Endothelial cell of umbilical vein (primary cell): ENCODE data around the gene CBFA2T3. TPM values are rescaled to one million over a fixed set of nuclear protein-coding genes. Genes with fewer than 3 reads are reported as not detected.
"Not testable (repeated sequence)": the region's sequence is repeated elsewhere in the genome, so short reads cannot be mapped to it uniquely, and the experiment has no call there.

Experiments
- BruUV-seq: library from RNA; stranded (reverse); fragments of 400-500 nt; replicated peaks from 2 replicates; lab custom pipeline; 2021; lab: Mats Ljungman, UMichigan
- CTCF ChIA-PET: fragments of 300-600, 350-600 bp; sonication (Branson Sonifier 250); formaldehyde crosslinking; loops from one replicate; lab custom pipeline; 2021; ENCODE audit warnings: antibody characterized with exemption, inconsistent platforms; lab: Charles Lee
- POLR2A ChIA-PET: fragments of 300-600, 350-600 bp; sonication (Branson Sonifier 250); formaldehyde crosslinking; loops from one replicate; lab custom pipeline; 2021; ENCODE audit warnings: antibody characterized with exemption, inconsistent platforms; lab: Charles Lee
- DNase-seq: peaks from one replicate; pipeline ENCODE4 v3.0.0-alpha.2; 2011; ENCODE audit warnings: low read depth, low spot score
- FAIRE-seq: peaks from 2 replicates; lab custom pipeline; 2011; peaks lifted over from hg19 to GRCh38; lab: Jason Lieb, UNC
- H2AFZ ChIP-seq: 2 replicates; pipeline ENCODE4 v1.6.0; 2012; ENCODE audit warnings: low read depth, low read length, control low read depth, inconsistent platforms
- H3K27ac ChIP-seq: 2 replicates; pipeline ENCODE4 v1.5.1; 2011; ENCODE audit warnings: low read depth, mild to moderate bottlenecking, control low read depth, low read length, moderate library complexity; ENCODE audit not compliant: insufficient read depth
- H3K27me3 ChIP-seq, 2 experiments: 2 replicates each; pipeline versions ENCODE4 v1.6.0 to v1.6.1; 2011; ENCODE audit warnings: low read length in 2 of 2, mixed read lengths in 1 of 2; ENCODE audit not compliant: control insufficient read depth in 2 of 2, insufficient read depth in 2 of 2
- H3K36me3 ChIP-seq, 2 experiments: 2 replicates in 1 of 2; 3 replicates in 1 of 2; pipeline ENCODE4 v1.5.1; 2011; ENCODE audit warnings: low read length in 2 of 2, mild to moderate bottlenecking in 1 of 2, moderate library complexity in 1 of 2; ENCODE audit not compliant: control insufficient read depth in 2 of 2, insufficient read depth in 2 of 2; ENCODE audit errors: extremely low read depth in 1 of 2
- H3K4me1 ChIP-seq: 3 replicates; pipeline ENCODE4 v1.5.1; 2011; ENCODE audit warnings: mild to moderate bottlenecking, low read length; ENCODE audit not compliant: control insufficient read depth, insufficient read depth; ENCODE audit errors: extremely low read depth
- H3K4me2 ChIP-seq: 2 replicates; pipeline ENCODE4 v1.6.1; 2011; ENCODE audit warnings: low read length, control low read depth, mixed read lengths; ENCODE audit not compliant: insufficient read depth
- H3K4me3 ChIP-seq, 3 experiments: fragments of 200-600 bp in 1 of 3; sonication (generic), shearing (Covaris generic) in 1 of 3; replicated peaks in 1 of 3; 2 replicates each; pipeline ENCODE4 v1.5.1; 2011 to 2016; ENCODE audit warnings: control low read depth in 3 of 3, low read length in 3 of 3, mild to moderate bottlenecking in 2 of 3, inconsistent platforms in 1 of 3, low read depth in 1 of 3, moderate library complexity in 1 of 3; ENCODE audit not compliant: insufficient read depth in 1 of 3
- H3K79me2 ChIP-seq: 2 replicates; pipeline ENCODE4 v1.6.0; 2012; ENCODE audit warnings: low read length, inconsistent platforms; ENCODE audit not compliant: control insufficient read depth, insufficient read depth
- H3K9ac ChIP-seq: replicated peaks from 2 replicates; pipeline ENCODE3; 2011; ENCODE audit warnings: low read length, control low read depth; ENCODE audit not compliant: insufficient read depth; ENCODE audit errors: extremely low read depth
- H3K9me1 ChIP-seq: replicated peaks from 3 replicates; pipeline ENCODE4 v1.6.0; 2011; ENCODE audit warnings: mild to moderate bottlenecking, low read length; ENCODE audit not compliant: control insufficient read depth, insufficient read depth; ENCODE audit errors: extremely low read depth
- H3K9me3 ChIP-seq: replicated peaks from 2 replicates; pipeline ENCODE4 v1.5.1; 2012; ENCODE audit warnings: low read length, inconsistent platforms; ENCODE audit not compliant: control insufficient read depth, insufficient read depth
- H4K20me1 ChIP-seq: replicated peaks from 2 replicates; pipeline ENCODE3; 2011; ENCODE audit warnings: mild to moderate bottlenecking, low read length; ENCODE audit not compliant: control insufficient read depth, insufficient read depth; ENCODE audit errors: extremely low read depth
- GATA2 ChIP-seq: IDR thresholded peaks from 2 replicates; pipeline ENCODE4 v1.7.0; 2011; ENCODE audit warnings: low read depth, mild to moderate bottlenecking, moderate library complexity, mixed read lengths, low read length; ENCODE audit not compliant: insufficient read length, insufficient read depth
- JUN ChIP-seq: IDR thresholded peaks from 2 replicates; pipeline ENCODE4 v1.6.1; 2011; ENCODE audit warnings: borderline replicate concordance, low read depth; ENCODE audit not compliant: insufficient read length, insufficient read depth
- dilution Hi-C: fragments of 300-500 bp; cut with MboI; formaldehyde crosslinking; loops from one replicate; pipeline ENCODE4 v1.15.0; 2019; ENCODE audit warnings: low sequenced_read_pairs; ENCODE audit not compliant: extremely low pct_ligation_motif_present
- intact Hi-C: fragments of 100-400 bp; cut with micrococcal nuclease; formaldehyde crosslinking; loops from one replicate; pipeline ENCODE4 v1.10.0; 2022
- polyA plus RNA-seq, 4 experiments: library from polyadenylated mRNA; depleted of rRNA in 3 of 4; stranded (reverse) in 3 of 4; unstranded in 1 of 4; fragments of >200 nt; gene quantifications; 2 replicates each; pipeline versions ENCODE4 v1.2.1 to v1.2.3, GENCODE V29; 2011 to 2012; ENCODE audit warnings: missing spikeins in 1 of 4
- total RNA-seq: library from RNA; stranded (reverse); gene quantifications from 2 replicates; pipeline ENCODE4 v1.2.3, GENCODE V29; 2021

CBFA2T3 gene
- total and polyA plus RNA-seq, 2 donors (not counting 3 experiments of a cell fraction or from before 2014, with no cell fraction given) = not detected

GRCh38 chr16:89009343-89010209, 32.6 kb upstream of the CBFA2T3 start:
- Histone ChIP-seq H3K4me1 (no peaks in the 10 kb centered on the region), H3K9ac (no peak overlapping the region), H4K20me1 (no peaks in the 10 kb centered on the region), H3K27me3 (no peaks in the 10 kb centered on the region), H3K4me2 (no peak overlapping the region), H3K79me2 (no peaks in the 10 kb centered on the region), H3K4me3 (no peak overlapping the region), H3K36me3 (no peaks in the 10 kb centered on the region), H2AFZ (no peak overlapping the region), H3K27ac (no peak overlapping the region), H3K9me1 (no peaks in the 10 kb centered on the region), H3K9me3 (no peaks in the 10 kb centered on the region)
- no peak for FAIRE-seq
- ChIA-PET CTCF (no interaction called here), POLR2A (no interaction called here)
- TF ChIP-seq JUN (no peak), GATA2 (no peak)
- intact Hi-C loops (no loop called here), dilution Hi-C loops (no loop called here)
- BruUV-seq = no TSS peak
- peak; percentile 16 for DNase-seq

GRCh38 chr16:89008796-89009195, 31.8 kb upstream of the CBFA2T3 start:
- intact Hi-C loops, dilution Hi-C loops, H3K9me3 ChIP-seq, H3K4me1 ChIP-seq, H3K27ac ChIP-seq, H4K20me1 ChIP-seq, BruUV-seq, CTCF ChIA-PET, H3K9ac ChIP-seq, H2AFZ ChIP-seq, H3K36me3 ChIP-seq, DNase-seq, H3K4me3 ChIP-seq, H3K27me3 ChIP-seq, POLR2A ChIA-PET, H3K9me1 ChIP-seq, H3K4me2 ChIP-seq, FAIRE-seq, H3K79me2 ChIP-seq: not testable (repeated sequence)
